Choroid plexus epithelial cell (primary cell): Measurements from ENCODE around the gene ADORA2A.

Experiments
- DNase-seq: peaks from one replicate; pipeline ENCODE4 v3.0.0-alpha.2; 2010; ENCODE audit warnings: low read depth
- H3K4me3 ChIP-seq: 2 replicates; pipeline ENCODE4 v1.5.1; 2011; ENCODE audit warnings: low read depth, mild to moderate bottlenecking, control low read depth, low read length, moderate library complexity
- TF ChIP-seq, protein P1 (sequence below): conservative IDR thresholded peaks from 2 replicates; pipeline ENCODE4 v1.5.1; 2011; ENCODE audit warnings: low read depth, mild to moderate bottlenecking, control low read depth, inconsistent platforms, low read length, moderate library complexity

The ADORA2A gene

GRCh38 chr22:24413736-24414385 lies 13.5 kb upstream of the ADORA2A start:
- TF ChIP-seq, protein P1, sequence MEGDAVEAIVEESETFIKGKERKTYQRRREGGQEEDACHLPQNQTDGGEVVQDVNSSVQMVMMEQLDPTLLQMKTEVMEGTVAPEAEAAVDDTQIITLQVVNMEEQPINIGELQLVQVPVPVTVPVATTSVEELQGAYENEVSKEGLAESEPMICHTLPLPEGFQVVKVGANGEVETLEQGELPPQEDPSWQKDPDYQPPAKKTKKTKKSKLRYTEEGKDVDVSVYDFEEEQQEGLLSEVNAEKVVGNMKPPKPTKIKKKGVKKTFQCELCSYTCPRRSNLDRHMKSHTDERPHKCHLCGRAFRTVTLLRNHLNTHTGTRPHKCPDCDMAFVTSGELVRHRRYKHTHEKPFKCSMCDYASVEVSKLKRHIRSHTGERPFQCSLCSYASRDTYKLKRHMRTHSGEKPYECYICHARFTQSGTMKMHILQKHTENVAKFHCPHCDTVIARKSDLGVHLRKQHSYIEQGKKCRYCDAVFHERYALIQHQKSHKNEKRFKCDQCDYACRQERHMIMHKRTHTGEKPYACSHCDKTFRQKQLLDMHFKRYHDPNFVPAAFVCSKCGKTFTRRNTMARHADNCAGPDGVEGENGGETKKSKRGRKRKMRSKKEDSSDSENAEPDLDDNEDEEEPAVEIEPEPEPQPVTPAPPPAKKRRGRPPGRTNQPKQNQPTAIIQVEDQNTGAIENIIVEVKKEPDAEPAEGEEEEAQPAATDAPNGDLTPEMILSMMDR, result no peak
- no peak for DNase-seq
- H3K4me3 ChIP-seq, result no peak overlapping the region

DNA sequence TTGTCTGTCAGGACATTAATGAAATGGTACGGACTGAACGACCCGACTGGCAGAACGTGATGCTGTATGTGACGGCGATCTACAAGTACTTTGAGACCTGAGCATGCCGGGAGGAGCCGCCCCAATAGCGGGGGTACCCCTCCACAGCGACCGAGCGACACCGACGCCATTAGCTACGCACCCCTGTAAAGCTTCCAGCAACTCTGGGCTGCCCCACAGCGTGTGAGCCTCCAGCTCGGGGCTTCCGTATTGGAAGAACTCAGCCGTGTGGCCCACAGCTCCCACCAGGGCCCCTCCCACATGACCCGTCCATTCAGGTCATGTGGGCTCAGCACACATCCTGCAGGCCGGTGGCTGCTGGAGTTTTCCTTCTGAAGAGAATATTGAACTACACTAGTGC lies 12.9 kb upstream of the ADORA2A start:
- TF ChIP-seq, protein P1, result no peak
- no peak overlapping the region for H3K4me3 ChIP-seq
- no peak for DNase-seq

DNA sequence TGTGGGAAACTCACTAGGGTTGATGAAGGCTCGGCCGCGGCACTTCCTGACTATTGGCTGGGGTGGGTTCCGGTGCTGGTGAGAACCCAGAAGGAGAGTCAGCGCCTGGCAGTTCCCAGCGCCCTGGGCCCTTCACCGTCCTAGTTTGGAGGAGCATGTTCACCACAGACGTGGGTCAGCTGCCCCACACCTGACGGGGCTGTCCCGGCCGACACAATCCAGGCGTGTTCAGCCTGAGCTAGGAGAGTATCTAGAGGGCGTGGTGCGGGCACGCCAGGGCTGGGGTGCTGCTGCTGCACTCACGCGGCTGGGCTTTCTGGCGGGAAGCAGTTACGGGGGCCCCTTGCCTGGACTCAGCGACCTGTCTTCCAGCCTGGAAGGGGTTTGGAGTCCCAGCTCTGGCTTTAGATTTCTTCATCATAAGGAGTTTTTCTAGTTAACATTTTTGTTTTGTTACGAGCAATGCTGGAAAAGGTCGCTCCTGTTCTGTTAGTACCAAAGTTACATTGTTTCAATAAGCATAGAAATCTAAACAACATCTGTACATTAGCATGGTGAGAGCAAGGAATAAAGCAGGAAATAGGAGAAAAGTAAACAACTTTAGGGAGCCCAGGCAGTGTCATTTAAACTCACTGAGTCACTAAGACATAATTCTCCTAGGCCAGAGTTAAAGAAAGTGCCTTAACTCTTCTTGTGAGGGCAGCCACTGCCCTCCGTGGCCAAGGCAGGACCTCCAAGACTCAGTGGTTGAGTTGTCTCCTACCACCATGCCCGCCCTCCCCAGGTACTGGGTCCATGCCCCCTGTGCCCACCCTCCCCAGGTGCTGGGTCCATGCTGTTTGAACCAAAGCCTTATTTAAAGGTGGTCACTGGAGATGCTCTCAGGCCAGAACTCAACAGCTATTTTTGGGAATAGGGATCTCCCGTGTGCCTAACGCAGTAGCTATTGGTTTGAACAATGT lies 12.1 kb upstream of the ADORA2A start:
- DNase-seq, result no peak
- H3K4me3 ChIP-seq, result no peak overlapping the region
- TF ChIP-seq, protein P1, result no peak

DNA sequence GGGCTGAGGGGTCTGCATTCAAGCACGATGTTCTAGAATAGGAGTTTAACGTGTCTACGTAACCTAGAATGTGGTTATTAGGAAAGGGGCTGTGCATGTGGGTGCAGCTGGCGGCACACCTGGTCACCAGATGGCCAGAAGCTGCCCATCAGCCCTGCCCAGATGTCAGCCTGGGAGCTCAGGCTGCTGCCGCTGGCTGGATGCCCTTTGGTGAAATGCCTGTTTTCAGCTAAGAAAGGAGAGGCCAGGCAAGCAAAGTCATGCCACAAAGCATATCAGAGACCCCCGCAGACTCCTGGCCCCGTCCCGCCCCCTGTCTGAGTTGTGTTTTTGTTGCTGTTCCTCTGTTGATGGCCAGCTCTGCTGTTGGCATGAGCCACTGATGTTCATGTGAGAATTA lies 11.3 kb upstream of the ADORA2A start:
- H3K4me3 ChIP-seq, result no peak overlapping the region
- TF ChIP-seq, protein P1, result no peak

DNA sequence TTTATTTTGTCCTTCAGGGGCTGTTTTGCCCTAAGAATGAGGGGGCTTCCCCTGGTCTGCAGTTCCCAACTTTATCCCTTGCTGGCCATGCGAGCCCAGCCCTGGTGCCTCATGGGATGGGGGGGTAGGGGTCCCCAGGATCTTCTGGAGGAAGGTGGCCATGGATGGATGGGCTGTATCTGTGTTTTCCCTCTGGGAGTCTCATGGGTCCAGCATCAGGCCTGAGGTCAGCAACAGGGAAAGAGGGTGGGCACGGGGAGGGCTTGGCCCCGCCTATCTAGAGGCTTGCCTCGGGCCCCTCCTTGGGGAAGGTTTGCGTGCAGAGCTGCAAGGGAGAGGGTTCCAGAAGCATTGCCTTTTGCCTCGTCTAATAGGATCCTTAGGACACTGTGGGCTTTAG lies 10.8 kb upstream of the ADORA2A start:
- TF ChIP-seq, protein P1, result no peak
- no peak overlapping the region for H3K4me3 ChIP-seq
- DNase-seq, result no peak

More for the DNA sequence above, 11.3 kb upstream of the ADORA2A start:
- no peak for DNase-seq

- DNase-seq, result no peak
- TF ChIP-seq, protein P1, result no peak
- H3K4me3 ChIP-seq, result no peak overlapping the region
Observed at GRCh38 chr22:24417200-24417599, 10.2 kb upstream of the ADORA2A start.
